Neural cell (in vitro differentiated cells): ENCODE results near the gene CHST13. TPM values are rescaled to one million over a fixed set of nuclear protein-coding genes. Genes with fewer than 3 reads are reported as not detected.

Experiments used
- H2AFZ ChIP-seq: fragments of 200-600, 300-800 bp; sonication (generic), shearing (Covaris generic); 2 replicates; pipeline ENCODE4 v1.6.0; 2014; ENCODE audit warnings: low read depth, mild to moderate bottlenecking, antibody characterized with exemption, low read length, moderate library complexity
- H3F3A ChIP-seq: fragments of 200-600 bp; shearing (Covaris generic); 2 replicates; pipeline ENCODE4 v1.6.1; 2016; ENCODE audit warnings: mild to moderate bottlenecking, moderate library complexity, mixed read lengths, antibody characterized with exemption, low read length; ENCODE audit not compliant: insufficient read depth, poor library complexity, severe bottlenecking
- H3K27ac ChIP-seq: fragments of 200-600, 300-800 bp; sonication (generic), shearing (Covaris generic); 2 replicates; pipeline ENCODE4 v1.5.1; 2014; ENCODE audit warnings: mild to moderate bottlenecking, low read length, moderate library complexity
- H3K27me3 ChIP-seq: fragments of 300-800, 200-600 bp; sonication (generic), shearing (Covaris generic); 2 replicates; pipeline ENCODE4 v1.6.0; 2014; ENCODE audit warnings: mild to moderate bottlenecking, low read depth, low read length, moderate library complexity; ENCODE audit not compliant: insufficient read depth
- H3K36me3 ChIP-seq: fragments of 300-800, 200-600 bp; sonication (generic), shearing (Covaris generic); 2 replicates; pipeline ENCODE4 v1.5.1; 2014; ENCODE audit warnings: mild to moderate bottlenecking, antibody characterized with exemption, low read length, moderate library complexity; ENCODE audit not compliant: insufficient read depth
- H3K4me2 ChIP-seq: fragments of 300-800, 200-600 bp; sonication (generic), shearing (Covaris generic); 2 replicates; pipeline ENCODE4 v1.6.0; 2014; ENCODE audit warnings: mild to moderate bottlenecking, low read length
- H3K4me3 ChIP-seq: fragments of 300-800, 200-600 bp; sonication (generic), shearing (Covaris generic); 2 replicates; pipeline ENCODE4 v1.5.1; 2014; ENCODE audit warnings: mild to moderate bottlenecking, low read length, moderate library complexity
- H3K79me2 ChIP-seq: fragments of 200-600 bp; shearing (Covaris generic); replicated peaks from 2 replicates; pipeline ENCODE4 v1.6.0; 2014; ENCODE audit warnings: mild to moderate bottlenecking, low read length, moderate library complexity; ENCODE audit not compliant: insufficient read depth
- H3K9ac ChIP-seq: fragments of 300-800, 200-600 bp; sonication (generic), shearing (Covaris generic); 2 replicates; pipeline ENCODE4 v1.6.1; 2016; ENCODE audit warnings: mild to moderate bottlenecking, low read length, mixed read lengths
- H3K9me2 ChIP-seq: fragments of 200-600 bp; shearing (Covaris generic); 2 replicates; pipeline ENCODE4 v1.6.1; 2016; ENCODE audit warnings: mild to moderate bottlenecking, low read length, mixed read lengths; ENCODE audit not compliant: insufficient read depth
- H3K9me3 ChIP-seq: fragments of 200-600, 300-800 bp; sonication (generic), shearing (Covaris generic); 2 replicates; pipeline ENCODE4 v1.6.1; 2016; ENCODE audit warnings: mild to moderate bottlenecking, mixed run types, low read length, moderate library complexity, mixed read lengths
- H4K20me1 ChIP-seq: fragments of 200-600 bp; shearing (Covaris generic); 2 replicates; pipeline ENCODE4 v1.6.1; 2016; ENCODE audit warnings: mild to moderate bottlenecking, mixed run types; ENCODE audit not compliant: insufficient read depth
- CTCF ChIP-seq: fragments of 450-650 bp; IDR thresholded peaks from 2 replicates; pipeline ENCODE4 v1.5.1; 2014; ENCODE audit warnings: antibody characterized with exemption, mild to moderate bottlenecking, moderate library complexity; ENCODE audit not compliant: poor library complexity, severe bottlenecking
- EP300 ChIP-seq: fragments of 450-650 bp; conservative IDR thresholded peaks from 2 replicates; pipeline ENCODE4 v1.6.1; 2014; ENCODE audit warnings: antibody characterized with exemption, mild to moderate bottlenecking, moderate library complexity; ENCODE audit not compliant: poor library complexity, severe bottlenecking
- EZH2 ChIP-seq: fragments of 200-600, 300-800 bp; shearing (Covaris generic), sonication (generic); IDR thresholded peaks from 2 replicates; pipeline ENCODE4 v1.6.1; 2014; ENCODE audit warnings: antibody characterized with exemption, low read length, borderline replicate concordance, mild to moderate bottlenecking; ENCODE audit not compliant: insufficient read depth, poor library complexity, severe bottlenecking
- MXI1 ChIP-seq: fragments of 450-650 bp; conservative IDR thresholded peaks from 2 replicates; pipeline ENCODE4 v1.6.1; 2014; ENCODE audit warnings: antibody characterized with exemption, mild to moderate bottlenecking; ENCODE audit not compliant: poor library complexity, severe bottlenecking
- POLR2AphosphoS5 ChIP-seq: IDR thresholded peaks from 2 replicates; pipeline ENCODE4 v1.6.1; 2012
- RAD21 ChIP-seq: fragments of 450-650 bp; conservative IDR thresholded peaks from 2 replicates; pipeline ENCODE4 v1.6.1; 2014; ENCODE audit warnings: antibody characterized with exemption, mild to moderate bottlenecking, moderate library complexity
- REST ChIP-seq: IDR thresholded peaks from 2 replicates; pipeline ENCODE4 v1.6.1; 2012; ENCODE audit warnings: borderline replicate concordance
- SMC3 ChIP-seq: fragments of 450-650 bp; conservative IDR thresholded peaks from 2 replicates; pipeline ENCODE4 v1.6.1; 2014; ENCODE audit warnings: antibody characterized with exemption, mild to moderate bottlenecking, moderate library complexity; ENCODE audit not compliant: poor library complexity
- TAF1 ChIP-seq: IDR thresholded peaks from 2 replicates; pipeline ENCODE4 v1.6.1; 2012; ENCODE audit warnings: low read depth
- polyA plus RNA-seq: library from polyadenylated mRNA; depleted of rRNA; stranded (reverse); fragments of >200 nt; gene quantifications from 2 replicates; pipeline ENCODE4 v1.2.3, GENCODE V29; 2014

The CHST13 gene
- polyA plus RNA-seq, 1 donor from 2014 or later: not detected

- H3K27ac ChIP-seq: no peak overlapping the region
- no peaks in the 10 kb centered on the region for H3K27me3 ChIP-seq
- H2AFZ ChIP-seq: no peak overlapping the region
- H4K20me1 ChIP-seq: no peaks in the 10 kb centered on the region
- no peak overlapping the region for H3K4me2 ChIP-seq
- no peaks in the 10 kb centered on the region for H3K9me2 ChIP-seq
- no peaks in the 10 kb centered on the region for H3K79me2 ChIP-seq
- TF ChIP-seq REST (no peak), SMC3 (no peak), CTCF (no peak), EP300 (no peak), EZH2 (no peak), MXI1 (no peak)
- H3F3A ChIP-seq: no peaks in the 10 kb centered on the region
- no peaks in the 10 kb centered on the region for H3K9me3 ChIP-seq
- H3K4me3 ChIP-seq: no peak overlapping the region
- no peak overlapping the region for H3K9ac ChIP-seq
- H3K36me3 ChIP-seq: no peaks in the 10 kb centered on the region
These were observed 12.2 kb downstream of the CHST13 start for GRCh38 chr3:126536126-126536525.

- H3K9me2 ChIP-seq: no peaks in the 10 kb centered on the region
- H3K27me3 ChIP-seq: no peaks in the 10 kb centered on the region
- no peak overlapping the region for H3K4me2 ChIP-seq
- no peaks in the 10 kb centered on the region for H3K36me3 ChIP-seq
- TF ChIP-seq SMC3 (no peak), MXI1 (no peak), POLR2AphosphoS5 (no peak), CTCF (no peak), EZH2 (no peak), TAF1 (no peak), EP300 (no peak), RAD21 (no peak), REST (no peak)
- no peaks in the 10 kb centered on the region for H3F3A ChIP-seq
- no peak overlapping the region for H3K9ac ChIP-seq
- no peaks in the 10 kb centered on the region for H3K79me2 ChIP-seq
- no peak overlapping the region for H3K4me3 ChIP-seq
- no peaks in the 10 kb centered on the region for H4K20me1 ChIP-seq
- no peaks in the 10 kb centered on the region for H3K9me3 ChIP-seq
- no peak overlapping the region for H3K27ac ChIP-seq
- H2AFZ ChIP-seq: no peak overlapping the region
These were observed 13.3 kb downstream of the CHST13 start for GRCh38 chr3:126537116-126537729.
